ENCODE data around the gene DLGAP5. TPM values are rescaled to one million over a fixed set of nuclear protein-coding genes. Genes with fewer than 3 reads are reported as not detected.

Gene DLGAP5
- polyA plus RNA-seq, 1 donor: 11.6 TPM

GRCh38 chr14:55188686-55189295 is 2.6 kb downstream of the DLGAP5 start:
- Histone ChIP-seq H3K36me3 (ENCODE audit: control insufficient read depth, insufficient read depth, low read length) (no peaks in the 10 kb centered on the region), H3K9me3 (ENCODE audit: control insufficient read depth, low read depth, low read length) (no peaks in the 10 kb centered on the region), H3K4me3 (ENCODE audit: low read length) (no peak overlapping the region), H3K27me3 (ENCODE audit: control insufficient read depth, insufficient read depth, low read length) (no peaks in the 10 kb centered on the region), H3K4me1 (ENCODE audit: control insufficient read depth, insufficient read depth, low read length) (no peaks in the 10 kb centered on the region), H3K27ac (ENCODE audit: low read length) (no peak overlapping the region)
- 93% methylated on average over 3 of the region's 4 CpGs for WGBS (ENCODE audit: insufficient coverage, low lambda C conversion rate)
- DNase-seq: no peak

DNA sequence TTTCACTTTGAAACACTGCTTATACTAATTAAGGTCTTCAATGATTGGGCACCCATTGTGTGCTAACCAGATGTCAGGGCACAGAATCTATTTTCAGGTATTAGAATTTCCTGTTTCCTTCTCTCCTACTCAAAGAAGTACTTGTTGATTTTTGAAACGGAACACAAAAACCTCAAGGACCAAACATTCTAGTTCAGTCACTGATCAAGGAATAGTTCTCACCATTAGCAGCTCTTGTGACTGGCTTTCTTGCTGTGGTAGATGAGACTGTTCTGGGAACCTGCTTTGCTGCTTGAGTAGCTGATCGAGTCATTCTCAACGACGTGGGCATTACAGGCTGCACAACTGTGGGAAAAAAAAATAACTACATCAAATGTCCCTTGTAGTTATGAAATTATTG is 11.0 kb downstream of the DLGAP5 start:
- 100% methylated on average over 1 of the region's 4 CpGs for WGBS (ENCODE audit: insufficient coverage, low lambda C conversion rate)
- Histone ChIP-seq H3K4me3 (ENCODE audit: low read length) (no peak overlapping the region), H3K36me3 (ENCODE audit: control insufficient read depth, insufficient read depth, low read length) (peaks cover 8% of the 10 kb centered on the region), H3K9me3 (ENCODE audit: control insufficient read depth, low read depth, low read length) (no peaks in the 10 kb centered on the region), H3K4me1 (ENCODE audit: control insufficient read depth, insufficient read depth, low read length) (no peaks in the 10 kb centered on the region), H3K27me3 (ENCODE audit: control insufficient read depth, insufficient read depth, low read length) (no peaks in the 10 kb centered on the region), H3K27ac (ENCODE audit: low read length) (no peak overlapping the region)
- no peak for DNase-seq

GRCh38 chr14:55180006-55180405 is 11.4 kb downstream of the DLGAP5 start:
- no peaks in the 10 kb centered on the region for H3K9me3 ChIP-seq (ENCODE audit: control insufficient read depth, low read depth, low read length)
- 83% methylated on average over 1 of the region's 2 CpGs for WGBS (ENCODE audit: insufficient coverage, low lambda C conversion rate)

GRCh38 chr14:55170526-55170925 is 20.9 kb downstream of the DLGAP5 start:
- H3K27me3 ChIP-seq (ENCODE audit: control insufficient read depth, insufficient read depth, low read length): no peaks in the 10 kb centered on the region
- no CpG with 5 or more reads among the region's 2 CpGs for WGBS (ENCODE audit: insufficient coverage, low lambda C conversion rate)
- peaks cover 5% of the 10 kb centered on the region for H3K36me3 ChIP-seq (ENCODE audit: control insufficient read depth, insufficient read depth, low read length)
- no peak overlapping the region for H3K4me3 ChIP-seq (ENCODE audit: low read length)
- no peak for DNase-seq
- no peaks in the 10 kb centered on the region for H3K4me1 ChIP-seq (ENCODE audit: control insufficient read depth, insufficient read depth, low read length)
- no peaks in the 10 kb centered on the region for H3K9me3 ChIP-seq (ENCODE audit: control insufficient read depth, low read depth, low read length)
- H3K27ac ChIP-seq (ENCODE audit: low read length): no peak overlapping the region

More at GRCh38 chr14:55180006-55180405, 11.4 kb downstream of the DLGAP5 start:
- no peaks in the 10 kb centered on the region for H3K4me1 ChIP-seq (ENCODE audit: control insufficient read depth, insufficient read depth, low read length)
- H3K27me3 ChIP-seq (ENCODE audit: control insufficient read depth, insufficient read depth, low read length): no peaks in the 10 kb centered on the region
- peaks cover 8% of the 10 kb centered on the region for H3K36me3 ChIP-seq (ENCODE audit: control insufficient read depth, insufficient read depth, low read length)
- H3K27ac ChIP-seq (ENCODE audit: low read length): no peak overlapping the region
- H3K4me3 ChIP-seq (ENCODE audit: low read length): no peak overlapping the region
- DNase-seq: no peak

GRCh38 chr14:55160989-55161388 is 30.4 kb downstream of the DLGAP5 start:
- no peak overlapping the region for H3K4me3 ChIP-seq (ENCODE audit: low read length)

DNA sequence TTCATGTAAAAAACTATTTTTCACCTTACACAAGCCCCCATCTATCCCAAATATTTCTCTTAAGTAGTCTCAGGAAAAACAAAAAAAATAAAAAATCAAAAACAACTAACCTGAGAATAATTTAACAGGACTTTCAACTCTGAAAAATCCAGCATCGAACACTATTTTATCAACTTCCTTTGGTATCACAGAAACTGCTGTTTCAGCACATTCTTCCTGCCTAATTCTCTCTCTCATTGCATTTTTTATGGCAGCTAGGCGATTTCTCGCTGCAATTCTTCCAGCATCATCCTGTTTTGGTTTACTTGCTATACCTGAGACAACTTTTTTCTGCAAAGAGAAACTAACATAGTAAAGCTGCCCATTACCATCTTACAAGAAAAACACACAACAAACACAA is 33.0 kb downstream of the DLGAP5 start:
- Histone ChIP-seq H3K4me1 (ENCODE audit: control insufficient read depth, insufficient read depth, low read length) (no peaks in the 10 kb centered on the region), H3K27me3 (ENCODE audit: control insufficient read depth, insufficient read depth, low read length) (no peaks in the 10 kb centered on the region), H3K36me3 (ENCODE audit: control insufficient read depth, insufficient read depth, low read length) (peaks cover 2% of the 10 kb centered on the region), H3K27ac (ENCODE audit: low read length) (peak overlapping the region; percentile 74), H3K9me3 (ENCODE audit: control insufficient read depth, low read depth, low read length) (no peaks in the 10 kb centered on the region), H3K4me3 (ENCODE audit: low read length) (no peak overlapping the region)
- WGBS (ENCODE audit: insufficient coverage, low lambda C conversion rate): 69% methylated on average over 3 of the region's 3 CpGs
- peak in 1 of 2 donors; percentile 26 for DNase-seq

More at GRCh38 chr14:55160989-55161388, 30.4 kb downstream of the DLGAP5 start:
- Histone ChIP-seq H3K9me3 (ENCODE audit: control insufficient read depth, low read depth, low read length) (no peaks in the 10 kb centered on the region), H3K27ac (ENCODE audit: low read length) (no peak overlapping the region), H3K4me1 (ENCODE audit: control insufficient read depth, insufficient read depth, low read length) (no peaks in the 10 kb centered on the region), H3K27me3 (ENCODE audit: control insufficient read depth, insufficient read depth, low read length) (no peaks in the 10 kb centered on the region), H3K36me3 (ENCODE audit: control insufficient read depth, insufficient read depth, low read length) (peaks cover 2% of the 10 kb centered on the region)
- peak in 1 of 2 donors; percentile 41 for DNase-seq

GRCh38 chr14:55157080-55157479 is 34.3 kb downstream of the DLGAP5 start:
- H3K27ac ChIP-seq (ENCODE audit: low read length): no peak overlapping the region
- no peaks in the 10 kb centered on the region for H3K27me3 ChIP-seq (ENCODE audit: control insufficient read depth, insufficient read depth, low read length)
- peaks cover 2% of the 10 kb centered on the region for H3K36me3 ChIP-seq (ENCODE audit: control insufficient read depth, insufficient read depth, low read length)
- no peaks in the 10 kb centered on the region for H3K9me3 ChIP-seq (ENCODE audit: control insufficient read depth, low read depth, low read length)
- no peaks in the 10 kb centered on the region for H3K4me1 ChIP-seq (ENCODE audit: control insufficient read depth, insufficient read depth, low read length)
- DNase-seq: no peak
- H3K4me3 ChIP-seq (ENCODE audit: low read length): no peak overlapping the region
- WGBS (ENCODE audit: insufficient coverage, low lambda C conversion rate): 33% methylated on average over 1 of the region's 1 CpG

GRCh38 chr14:55153951-55154350 is 37.4 kb downstream of the DLGAP5 start:
- no peak overlapping the region for H3K27ac ChIP-seq (ENCODE audit: low read length)
- no peak for DNase-seq
- no peaks in the 10 kb centered on the region for H3K9me3 ChIP-seq (ENCODE audit: control insufficient read depth, low read depth, low read length)
- no peaks in the 10 kb centered on the region for H3K27me3 ChIP-seq (ENCODE audit: control insufficient read depth, insufficient read depth, low read length)
- H3K4me1 ChIP-seq (ENCODE audit: control insufficient read depth, insufficient read depth, low read length): no peaks in the 10 kb centered on the region
- no CpG with 5 or more reads among the region's 3 CpGs for WGBS (ENCODE audit: insufficient coverage, low lambda C conversion rate)
- H3K36me3 ChIP-seq (ENCODE audit: control insufficient read depth, insufficient read depth, low read length): no peaks in the 10 kb centered on the region
- no peak overlapping the region for H3K4me3 ChIP-seq (ENCODE audit: low read length)

DNA sequence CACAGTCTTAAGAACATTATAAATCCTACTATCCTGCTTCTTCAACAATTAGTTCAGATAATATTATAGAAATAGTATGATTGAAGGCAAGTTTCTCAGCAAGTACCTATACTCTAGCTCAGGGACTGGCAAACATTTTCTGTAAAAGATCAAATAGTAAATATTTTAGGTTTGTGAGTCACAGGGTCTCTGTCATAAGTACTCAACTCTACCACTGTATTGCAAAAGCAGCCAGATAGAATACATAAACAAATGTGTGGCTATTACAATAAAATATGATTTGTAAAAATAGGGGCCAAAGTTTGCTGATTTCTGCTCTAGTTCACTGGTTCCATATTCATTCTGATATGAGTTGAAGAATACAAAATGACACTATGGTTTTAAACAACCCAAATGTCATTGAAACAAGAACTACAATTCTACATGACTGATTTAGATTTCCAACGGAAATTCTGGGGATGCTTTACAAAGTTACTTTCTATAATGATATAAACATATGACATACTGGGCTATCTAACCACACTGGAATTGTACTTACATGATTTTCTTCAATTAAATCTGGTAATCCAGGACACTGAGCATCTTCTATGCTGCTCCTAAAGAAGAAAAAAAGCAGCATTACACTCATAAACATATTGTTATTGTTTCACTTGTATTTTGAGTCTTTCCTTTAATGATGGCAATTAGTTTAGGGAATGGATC is 39.2 kb downstream of the DLGAP5 start:
- no peak for DNase-seq
- Histone ChIP-seq H3K9me3 (ENCODE audit: control insufficient read depth, low read depth, low read length) (no peaks in the 10 kb centered on the region), H3K36me3 (ENCODE audit: control insufficient read depth, insufficient read depth, low read length) (no peaks in the 10 kb centered on the region), H3K27ac (ENCODE audit: low read length) (no peak overlapping the region), H3K4me1 (ENCODE audit: control insufficient read depth, insufficient read depth, low read length) (no peaks in the 10 kb centered on the region), H3K4me3 (ENCODE audit: low read length) (no peak overlapping the region), H3K27me3 (ENCODE audit: control insufficient read depth, insufficient read depth, low read length) (no peaks in the 10 kb centered on the region)
- no CpG with 5 or more reads among the region's 1 CpG for WGBS (ENCODE audit: insufficient coverage, low lambda C conversion rate)

DNA sequence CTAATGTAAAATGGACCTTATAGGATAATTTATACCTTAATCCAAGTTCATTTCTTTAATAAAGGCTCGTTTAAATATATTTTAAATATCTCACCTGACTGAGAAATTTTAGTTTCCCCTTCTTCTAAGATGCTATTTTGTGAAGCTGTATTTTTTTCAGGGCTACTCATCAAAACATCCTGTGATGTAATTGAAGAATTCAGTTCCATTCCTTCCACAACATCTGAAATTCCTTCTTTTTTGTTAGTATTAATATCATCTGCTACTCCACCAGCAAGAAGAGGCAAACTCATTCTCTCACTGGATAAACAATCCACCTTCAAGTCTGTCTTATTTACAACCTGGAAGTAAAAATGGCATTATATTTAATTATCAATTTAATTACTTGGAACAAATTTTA is 39.8 kb downstream of the DLGAP5 start:
- H3K4me1 ChIP-seq (ENCODE audit: control insufficient read depth, insufficient read depth, low read length): no peaks in the 10 kb centered on the region
- peaks cover 3% of the 10 kb centered on the region for H3K36me3 ChIP-seq (ENCODE audit: control insufficient read depth, insufficient read depth, low read length)
- no peak overlapping the region for H3K27ac ChIP-seq (ENCODE audit: low read length)
- no peak for DNase-seq
- H3K9me3 ChIP-seq (ENCODE audit: control insufficient read depth, low read depth, low read length): no peaks in the 10 kb centered on the region
- no peaks in the 10 kb centered on the region for H3K27me3 ChIP-seq (ENCODE audit: control insufficient read depth, insufficient read depth, low read length)
- WGBS (ENCODE audit: insufficient coverage, low lambda C conversion rate): 100% methylated on average over 1 of the region's 1 CpG
- no peak overlapping the region for H3K4me3 ChIP-seq (ENCODE audit: low read length)

- no peaks in the 10 kb centered on the region for H3K27me3 ChIP-seq (ENCODE audit: control insufficient read depth, insufficient read depth, low read length)
- no peak for DNase-seq
- no peaks in the 10 kb centered on the region for H3K4me1 ChIP-seq (ENCODE audit: control insufficient read depth, insufficient read depth, low read length)
- 100% methylated on average over 1 of the region's 2 CpGs for WGBS (ENCODE audit: insufficient coverage, low lambda C conversion rate)
- no peaks in the 10 kb centered on the region for H3K9me3 ChIP-seq (ENCODE audit: control insufficient read depth, low read depth, low read length)
- H3K36me3 ChIP-seq (ENCODE audit: control insufficient read depth, insufficient read depth, low read length): peaks cover 39% of the 10 kb centered on the region
- no peak overlapping the region for H3K4me3 ChIP-seq (ENCODE audit: low read length)
- H3K27ac ChIP-seq (ENCODE audit: low read length): no peak overlapping the region
Observed at GRCh38 chr14:55146425-55146824, 45.0 kb downstream of the DLGAP5 start.

All from large intestine (tissue), 3 donors.